LNCaP clone FGC (cell line): ENCODE measurements around the gene WDFY2.

Experiments used
- DNase-seq: peaks from one replicate; pipeline ENCODE4 v3.0.0-alpha.2; 2011; ENCODE audit warnings: low read depth
- H3K4me3 ChIP-seq: 2 replicates; pipeline ENCODE4 v1.5.1; 2011; ENCODE audit warnings: mild to moderate bottlenecking, low read depth, low read length, control low read depth
- CTCF ChIP-seq: IDR thresholded peaks from 2 replicates; pipeline ENCODE4 v1.5.1; 2012; ENCODE audit warnings: mild to moderate bottlenecking; ENCODE audit not compliant: control insufficient read depth, insufficient read depth; ENCODE audit errors: extremely low read depth

The WDFY2 gene

GRCh38 chr13:51768378-51768921 lies 184.2 kb downstream of the WDFY2 start:
- DNase-seq = no peak
- TF ChIP-seq CTCF = no peak
- H3K4me3 ChIP-seq = no peak overlapping the region

- H3K4me3 ChIP-seq = no peak overlapping the region
- TF ChIP-seq CTCF = no peak
- no peak for DNase-seq
Observed at GRCh38 chr13:51768976-51769375, 184.7 kb downstream of the WDFY2 start.

GRCh38 chr13:51769455-51770127 lies 185.3 kb downstream of the WDFY2 start:
- TF ChIP-seq CTCF = no peak
- no peak overlapping the region for H3K4me3 ChIP-seq
- DNase-seq = no peak

GRCh38 chr13:51770160-51770559 lies 185.9 kb downstream of the WDFY2 start:
- DNase-seq = no peak
- H3K4me3 ChIP-seq = no peak overlapping the region
- TF ChIP-seq CTCF = no peak

GRCh38 chr13:51770681-51771417 lies 186.6 kb downstream of the WDFY2 start:
- no peak for DNase-seq
- no peak overlapping the region for H3K4me3 ChIP-seq
- TF ChIP-seq CTCF = no peak

- no peak for TF ChIP-seq CTCF
- DNase-seq = no peak
- H3K4me3 ChIP-seq = no peak overlapping the region
Observed at GRCh38 chr13:51771418-51772104, 187.3 kb downstream of the WDFY2 start.
